Loucy (cell line): Measurements from ENCODE around the gene GSC.

Experiments used
- H2AFZ ChIP-seq: fragments of 200-600 bp; sonication (generic); 2 replicates; pipeline ENCODE4 v1.6.0; 2016; ENCODE audit warnings: antibody characterized with exemption, mild to moderate bottlenecking, low read length, moderate library complexity
- H3F3A ChIP-seq: fragments of 200-600 bp; 2 replicates; pipeline ENCODE4 v1.6.0; 2016; ENCODE audit warnings: antibody characterized with exemption, low read depth, mild to moderate bottlenecking
- H3K27me3 ChIP-seq: fragments of 200-600 bp; sonication (generic); 2 replicates; pipeline ENCODE4 v1.6.1; 2014; ENCODE audit warnings: low read length, mild to moderate bottlenecking; ENCODE audit not compliant: insufficient read depth, poor library complexity, severe bottlenecking
- H3K36me3 ChIP-seq: fragments of 200-600 bp; sonication (generic); 2 replicates; pipeline ENCODE4 v1.6.1; 2016; ENCODE audit warnings: low read length; ENCODE audit not compliant: insufficient read depth
- H3K4me1 ChIP-seq: fragments of 200-600 bp; sonication (generic); 2 replicates; pipeline ENCODE4 v1.5.1; 2014; ENCODE audit warnings: low read length, mild to moderate bottlenecking; ENCODE audit not compliant: insufficient read depth, poor library complexity, severe bottlenecking
- H3K4me2 ChIP-seq: fragments of 200-600 bp; sonication (generic); 2 replicates; pipeline ENCODE4 v1.6.0; 2014; ENCODE audit warnings: antibody characterized with exemption, low read length, low read depth, mild to moderate bottlenecking; ENCODE audit not compliant: poor library complexity, severe bottlenecking
- H3K4me3 ChIP-seq: fragments of 200-600 bp; sonication (generic); 2 replicates; pipeline ENCODE4 v1.5.1; 2014; ENCODE audit warnings: low read length, mild to moderate bottlenecking, mixed read lengths; ENCODE audit not compliant: poor library complexity, severe bottlenecking
- H3K79me2 ChIP-seq: fragments of 200-600 bp; sonication (generic); 2 replicates; pipeline ENCODE4 v1.6.1; 2014; ENCODE audit warnings: low read length; ENCODE audit not compliant: insufficient read depth
- H3K9ac ChIP-seq: fragments of 200-600 bp; sonication (generic); 2 replicates; pipeline ENCODE4 v1.6.0; 2014; ENCODE audit warnings: mild to moderate bottlenecking, low read depth, low read length, moderate library complexity; ENCODE audit not compliant: poor library complexity, severe bottlenecking
- H3K9me2 ChIP-seq: fragments of 200-600 bp; sonication (generic); replicated peaks from 2 replicates; pipeline ENCODE4 v1.6.1; 2016; ENCODE audit warnings: low read depth, low read length, mixed read lengths
- H3K9me3 ChIP-seq: fragments of 200-600 bp; sonication (generic); 2 replicates; pipeline ENCODE4 v1.6.1; 2014; ENCODE audit warnings: mild to moderate bottlenecking, antibody characterized with exemption, low read length, low read depth; ENCODE audit not compliant: insufficient read depth
- H4K20me1 ChIP-seq: fragments of 200-600 bp; sonication (generic); 2 replicates; pipeline ENCODE4 v1.6.0; 2014; ENCODE audit warnings: antibody characterized with exemption, low read length, mild to moderate bottlenecking; ENCODE audit not compliant: insufficient read depth, poor library complexity, severe bottlenecking
- CTCF ChIP-seq: fragments of 200-600 bp; sonication (generic); conservative IDR thresholded peaks from 2 replicates; pipeline ENCODE4 v1.5.1; 2014; ENCODE audit warnings: mild to moderate bottlenecking, antibody characterized with exemption, low read length
- EZH2phosphoT487 ChIP-seq: fragments of 200-600 bp; IDR thresholded peaks from 2 replicates; pipeline ENCODE4 v1.6.1; 2018; ENCODE audit warnings: antibody characterized with exemption, mild to moderate bottlenecking, moderate library complexity, borderline replicate concordance

Gene GSC

GRCh38 chr14:94768141-94768520 is 1.8 kb downstream of the GSC start:
- no peaks in the 10 kb centered on the region for H3F3A ChIP-seq
- no peak overlapping the region for H3K4me3 ChIP-seq
- no peak overlapping the region for H3K9ac ChIP-seq
- no peaks in the 10 kb centered on the region for H3K9me2 ChIP-seq
- H3K27me3 ChIP-seq = no peaks in the 10 kb centered on the region
- TF ChIP-seq EZH2phosphoT487 (no peak), CTCF (no peak)
- H3K4me1 ChIP-seq = no peaks in the 10 kb centered on the region
- H3K9me3 ChIP-seq = no peaks in the 10 kb centered on the region
- no peaks in the 10 kb centered on the region for H3K36me3 ChIP-seq
- H2AFZ ChIP-seq = no peak overlapping the region
- no peak overlapping the region for H3K4me2 ChIP-seq
- H4K20me1 ChIP-seq = no peaks in the 10 kb centered on the region
- H3K79me2 ChIP-seq = no peaks in the 10 kb centered on the region

- no peaks in the 10 kb centered on the region for H3K36me3 ChIP-seq
- H3K4me1 ChIP-seq = no peaks in the 10 kb centered on the region
- no peaks in the 10 kb centered on the region for H3K27me3 ChIP-seq
- H3K4me2 ChIP-seq = no peak overlapping the region
- H3K9ac ChIP-seq = no peak overlapping the region
- H4K20me1 ChIP-seq = no peaks in the 10 kb centered on the region
- TF ChIP-seq EZH2phosphoT487 (no peak), CTCF (no peak)
- H3K9me3 ChIP-seq = no peaks in the 10 kb centered on the region
- H3K79me2 ChIP-seq = no peaks in the 10 kb centered on the region
- no peaks in the 10 kb centered on the region for H3K9me2 ChIP-seq
- H3F3A ChIP-seq = no peaks in the 10 kb centered on the region
- no peak overlapping the region for H3K4me3 ChIP-seq
- H2AFZ ChIP-seq = no peak overlapping the region
Measured at GRCh38 chr14:94767321-94767878, 2.5 kb downstream of the GSC start.

- Histone ChIP-seq H3K4me2 (no peak overlapping the region), H2AFZ (no peak overlapping the region), H3K9me2 (no peaks in the 10 kb centered on the region), H3K79me2 (no peaks in the 10 kb centered on the region), H3K9ac (no peak overlapping the region), H4K20me1 (no peaks in the 10 kb centered on the region), H3K9me3 (no peaks in the 10 kb centered on the region), H3F3A (no peaks in the 10 kb centered on the region), H3K36me3 (no peaks in the 10 kb centered on the region), H3K4me1 (no peaks in the 10 kb centered on the region), H3K4me3 (no peak overlapping the region), H3K27me3 (no peaks in the 10 kb centered on the region)
- TF ChIP-seq EZH2phosphoT487 (no peak), CTCF (no peak)
Measured at GRCh38 chr14:94764573-94764972, 5.3 kb downstream of the GSC start.
